HCT116 (cell line): ENCODE measurements around the gene HTRA3. TPM values are rescaled to one million over a fixed set of nuclear protein-coding genes. Genes with fewer than 3 reads are reported as not detected.

Source experiments
- ATAC-seq: fragments of 200-7000 bp; cut with Tn5 transposase; 2 replicates; pipeline ENCODE4 v1.9.1; 2020; ENCODE audit warnings: mild to moderate bottlenecking, moderate library complexity
- BruUV-seq: library from RNA; stranded (reverse); fragments of 400-500 nt; replicated peaks from 2 replicates; lab custom pipeline; 2021; lab: Mats Ljungman, UMichigan
- CTCF ChIA-PET: fragments of 300-600 bp; sonication (Branson Sonifier 250); formaldehyde crosslinking; loops from one replicate; lab custom pipeline; 2021; ENCODE audit warnings: antibody characterized with exemption; lab: Charles Lee
- POLR2A ChIA-PET: fragments of 300-600, 350-600 bp; sonication (Branson Sonifier 250); formaldehyde crosslinking; loops from one replicate; lab custom pipeline; 2021; ENCODE audit warnings: antibody characterized with exemption; lab: Charles Lee
- RAD21 ChIA-PET, 2 experiments: fragments of 300-600 bp; sonication (Branson Sonifier 250); formaldehyde crosslinking; loops; one replicate each; lab custom pipeline; 2023; ENCODE audit warnings: low total read pairs in 2 of 2; ENCODE audit not compliant: uncharacterized antibody in 2 of 2, unreplicated experiment in 2 of 2, low non-redundant PET in 1 of 2; lab: Charles Lee
- DNase-seq: peaks from one replicate; pipeline ENCODE4 v3.0.0-alpha.2; 2010; ENCODE audit warnings: low read depth, low spot score
- H2AFZ ChIP-seq: fragments of 200-600 bp; shearing (Covaris generic), sonication (generic); 2 replicates; pipeline ENCODE4 v1.6.1; 2017; ENCODE audit warnings: low read depth, mixed run types, mixed read lengths, antibody characterized with exemption, low read length; ENCODE audit not compliant: poor library complexity, severe bottlenecking
- H3K27ac ChIP-seq: 2 replicates; pipeline ENCODE4 v1.5.1; 2012; ENCODE audit warnings: low read depth, low read length
- H3K27me3 ChIP-seq: fragments of 200-600 bp; sonication (generic); 2 replicates; pipeline ENCODE4 v1.6.1; 2016; ENCODE audit warnings: mixed run types, low read length, mixed read lengths; ENCODE audit not compliant: insufficient read depth
- H3K36me3 ChIP-seq, 2 experiments: fragments of 200-500 bp in 1 of 2; fragments of 200-600 bp in 1 of 2; sonication (Bioruptor generic) in 1 of 2; sonication (generic) in 1 of 2; 2 replicates each; pipeline versions ENCODE4 v1.5.1 to v1.6.1; 2014 to 2016; ENCODE audit warnings: low read length in 2 of 2, inconsistent platforms in 1 of 2, mixed read lengths in 1 of 2, mixed run types in 1 of 2; ENCODE audit not compliant: insufficient read depth in 2 of 2, control insufficient read depth in 1 of 2
- H3K4me1 ChIP-seq, 2 experiments: fragments of 200-600 bp in 1 of 2; sonication (generic) in 1 of 2; 2 replicates each; pipeline versions ENCODE4 v1.5.1 to v1.6.1; 2012 to 2017; ENCODE audit warnings: low read length in 2 of 2, inconsistent platforms in 1 of 2, mild to moderate bottlenecking in 1 of 2, mixed read lengths in 1 of 2, mixed run types in 1 of 2, moderate library complexity in 1 of 2; ENCODE audit not compliant: insufficient read depth in 2 of 2, control insufficient read depth in 1 of 2
- H3K4me2 ChIP-seq: fragments of 200-600 bp; sonication (generic); 2 replicates; pipeline ENCODE4 v1.6.1; 2017; ENCODE audit warnings: mixed run types, low read length, mixed read lengths
- H3K4me3 ChIP-seq, 2 experiments: fragments of 200-600 bp in 1 of 2; sonication (generic) in 1 of 2; replicated peaks in 1 of 2; 2 replicates each; pipeline ENCODE4 v1.5.1; 2011 to 2016; ENCODE audit warnings: low read length in 2 of 2, control low read depth in 1 of 2, low read depth in 1 of 2, mild to moderate bottlenecking in 1 of 2, mixed read lengths in 1 of 2, mixed run types in 1 of 2
- H3K79me2 ChIP-seq: fragments of 200-600 bp; sonication (generic); 2 replicates; pipeline ENCODE4 v1.6.1; 2017; ENCODE audit warnings: mild to moderate bottlenecking, mixed run types, low read length, moderate library complexity, mixed read lengths; ENCODE audit not compliant: insufficient read depth
- H3K9ac ChIP-seq: fragments of 200-600 bp; sonication (generic); 2 replicates; pipeline ENCODE4 v1.6.1; 2016; ENCODE audit warnings: low read length, mixed read lengths
- H3K9me2 ChIP-seq: fragments of 200-600 bp; sonication (generic), shearing (Covaris generic); 2 replicates; pipeline ENCODE4 v1.6.1; 2017; ENCODE audit warnings: mixed run types, mild to moderate bottlenecking, moderate library complexity; ENCODE audit not compliant: insufficient read depth
- H3K9me3 ChIP-seq, 2 experiments: fragments of 200-500 bp in 1 of 2; fragments of 200-600 bp in 1 of 2; sonication (Bioruptor generic) in 1 of 2; sonication (generic) in 1 of 2; 2 replicates each; pipeline ENCODE4 v1.6.1; 2014 to 2017; ENCODE audit warnings: low read length in 2 of 2, mixed read lengths in 2 of 2, inconsistent platforms in 1 of 2, low read depth in 1 of 2, mild to moderate bottlenecking in 1 of 2, mixed run types in 1 of 2, moderate library complexity in 1 of 2; ENCODE audit not compliant: control insufficient read depth in 1 of 2, insufficient read depth in 1 of 2
- H4K20me1 ChIP-seq: fragments of 200-600 bp; sonication (generic), shearing (Covaris generic); 2 replicates; pipeline ENCODE4 v1.6.1; 2017; ENCODE audit warnings: mixed run types, mild to moderate bottlenecking, moderate library complexity; ENCODE audit not compliant: insufficient read depth
- ATF3 ChIP-seq: IDR thresholded peaks from 2 replicates; pipeline ENCODE4 v1.6.1; 2012
- EZH2phosphoT487 ChIP-seq: fragments of 200-600 bp; IDR thresholded peaks from 2 replicates; pipeline ENCODE4 v1.6.1; 2018; ENCODE audit warnings: antibody characterized with exemption, borderline replicate concordance
- FOSL1 ChIP-seq: IDR thresholded peaks from 2 replicates; pipeline ENCODE4 v1.6.1; 2012; ENCODE audit warnings: low read depth
- POLR2AphosphoS5 ChIP-seq: IDR thresholded peaks from 2 replicates; pipeline ENCODE4 v1.6.1; 2011; ENCODE audit warnings: mild to moderate bottlenecking, low read depth, low read length, moderate library complexity
- SIN3A ChIP-seq: IDR thresholded peaks from 2 replicates; pipeline ENCODE4 v1.6.1; 2012; ENCODE audit warnings: low read depth
- SP1 ChIP-seq: IDR thresholded peaks from 2 replicates; pipeline ENCODE4 v1.6.1; 2012; ENCODE audit warnings: low read depth
- ZFX ChIP-seq: fragments of 450-650 bp; IDR thresholded peaks from 2 replicates; pipeline ENCODE4 v1.6.1; 2017
- ZNF274 ChIP-seq: fragments of 200-500 bp; sonication (Bioruptor generic); IDR thresholded peaks from 2 replicates; pipeline ENCODE4 v1.6.1; 2014; ENCODE audit warnings: mild to moderate bottlenecking, low read depth, low read length, inconsistent platforms
- intact Hi-C: fragments of 100-400 bp; cut with micrococcal nuclease; formaldehyde crosslinking; loops from 2 replicates; pipeline ENCODE4 v1.10.0; 2022
- total RNA-seq: library from RNA; stranded (reverse); gene quantifications from one replicate; pipeline ENCODE4 v1.2.1, GENCODE V29; 2021; ENCODE audit not compliant: unreplicated experiment
- TF ChIP-seq, protein P1 (sequence below), 3 experiments: fragments of 200-600 bp in 1 of 3; sonication (generic) in 1 of 3; IDR thresholded peaks in 2 of 3; conservative IDR thresholded peaks in 1 of 3; 2 replicates each; pipeline ENCODE4 v1.5.1; 2012 to 2017; ENCODE audit warnings: low read depth in 2 of 3, low read length in 2 of 3, antibody characterized with exemption in 1 of 3, borderline replicate concordance in 1 of 3, control low read depth in 1 of 3, mild to moderate bottlenecking in 1 of 3, mixed read lengths in 1 of 3, mixed run types in 1 of 3, moderate library complexity in 1 of 3; ENCODE audit not compliant: insufficient read depth in 1 of 3

The HTRA3 gene
- total RNA-seq, 1 experiment from 2014 or later = not detected

DNA sequence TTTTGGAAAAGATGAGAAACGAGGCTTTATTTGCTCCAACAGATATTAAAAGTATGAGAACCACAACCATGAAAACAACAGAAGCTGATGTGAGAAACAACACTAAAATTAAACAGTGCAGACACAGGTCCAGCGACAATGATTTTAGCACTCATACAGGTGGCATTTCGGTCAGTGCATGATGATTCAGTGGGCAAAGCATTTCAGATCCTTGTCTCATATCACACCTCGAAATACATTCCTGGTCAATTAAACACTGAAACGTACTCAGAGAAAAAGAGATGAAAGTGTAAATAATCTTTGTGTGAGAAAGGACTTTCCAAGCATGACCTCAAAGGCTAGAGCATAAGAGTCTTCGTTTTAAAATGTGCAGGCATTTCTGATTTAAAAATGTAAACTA, 85.8 kb downstream of the HTRA3 start (continued):
- no peak for TF ChIP-seq ZFX
- TF ChIP-seq, protein P1, sequence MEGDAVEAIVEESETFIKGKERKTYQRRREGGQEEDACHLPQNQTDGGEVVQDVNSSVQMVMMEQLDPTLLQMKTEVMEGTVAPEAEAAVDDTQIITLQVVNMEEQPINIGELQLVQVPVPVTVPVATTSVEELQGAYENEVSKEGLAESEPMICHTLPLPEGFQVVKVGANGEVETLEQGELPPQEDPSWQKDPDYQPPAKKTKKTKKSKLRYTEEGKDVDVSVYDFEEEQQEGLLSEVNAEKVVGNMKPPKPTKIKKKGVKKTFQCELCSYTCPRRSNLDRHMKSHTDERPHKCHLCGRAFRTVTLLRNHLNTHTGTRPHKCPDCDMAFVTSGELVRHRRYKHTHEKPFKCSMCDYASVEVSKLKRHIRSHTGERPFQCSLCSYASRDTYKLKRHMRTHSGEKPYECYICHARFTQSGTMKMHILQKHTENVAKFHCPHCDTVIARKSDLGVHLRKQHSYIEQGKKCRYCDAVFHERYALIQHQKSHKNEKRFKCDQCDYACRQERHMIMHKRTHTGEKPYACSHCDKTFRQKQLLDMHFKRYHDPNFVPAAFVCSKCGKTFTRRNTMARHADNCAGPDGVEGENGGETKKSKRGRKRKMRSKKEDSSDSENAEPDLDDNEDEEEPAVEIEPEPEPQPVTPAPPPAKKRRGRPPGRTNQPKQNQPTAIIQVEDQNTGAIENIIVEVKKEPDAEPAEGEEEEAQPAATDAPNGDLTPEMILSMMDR (IDR thresholded peaks at IDR 0.05 in 2 of 3, conservative IDR thresholded peaks at IDR 0.05 in 1 of 3; ENCODE audit: borderline replicate concordance in 1 of 3, insufficient read depth in 1 of 3, low read depth in 2 of 3, low read length in 2 of 3) = no peak
- TF ChIP-seq SP1 = no peak
- no peak for TF ChIP-seq POLR2AphosphoS5
- TF ChIP-seq FOSL1 = no peak
- no peak for TF ChIP-seq SIN3A
- TF ChIP-seq, all 23 proteins: peak for 0

DNA sequence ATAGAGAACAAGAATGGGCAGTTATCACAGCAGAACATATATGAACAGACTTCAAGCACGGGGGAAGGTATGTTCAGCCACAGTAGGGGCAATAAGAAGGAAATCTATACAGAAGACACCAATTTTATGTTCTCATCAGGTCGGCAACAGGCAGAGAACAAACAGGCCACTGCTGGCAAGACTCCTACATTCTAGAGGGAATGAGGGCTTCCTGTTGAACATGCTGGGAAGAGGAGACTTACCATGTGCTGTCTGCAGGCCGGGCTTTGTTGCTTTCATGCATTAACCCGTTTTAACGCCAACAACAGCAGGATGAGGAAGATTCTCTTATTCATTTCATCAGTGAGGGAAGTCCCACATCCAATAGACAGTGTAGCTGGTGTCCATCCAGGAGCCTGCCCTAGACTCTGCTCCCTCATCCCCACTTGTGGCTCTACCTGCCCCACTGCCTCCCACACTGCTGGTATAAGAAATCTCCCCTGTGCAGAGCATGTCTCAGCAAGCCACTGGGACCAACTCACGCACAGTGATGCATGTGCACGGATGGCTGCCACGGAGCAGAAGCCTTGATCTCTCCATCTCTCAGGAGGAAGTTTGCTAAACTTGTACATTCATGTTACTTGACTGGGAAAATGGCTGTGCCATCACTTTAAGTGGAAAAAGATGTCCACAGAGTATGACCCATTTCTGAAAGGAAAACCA, 86.5 kb downstream of the HTRA3 start:
- Histone ChIP-seq H2AFZ (no peak overlapping the region), H3K9me2 (no peaks in the 10 kb centered on the region), H3K4me1 (peaks cover 0 to 19% of the 10 kb centered on the region in 2 experiments; a peak in 2 of 4 replicates), H4K20me1 (no peaks in the 10 kb centered on the region), H3K36me3 (no peaks in the 10 kb centered on the region), H3K79me2 (no peaks in the 10 kb centered on the region), H3K27ac (no peak overlapping the region), H3K9me3 (no peaks in the 10 kb centered on the region), H3K4me3 (no peak overlapping the region), H3K9ac (no peak overlapping the region), H3K27me3 (no peaks in the 10 kb centered on the region), H3K4me2 (no peak overlapping the region)
- POLR2A ChIA-PET = no interaction called here
- CTCF ChIA-PET = no interaction called here
- intact Hi-C loops = no loop called here
- TF ChIP-seq ZNF274 (no peak), ATF3 (no peak), POLR2AphosphoS5 (no peak), EZH2phosphoT487 (no peak), SP1 (no peak)
- ATAC-seq (no peak), DNase-seq (no peak)
- RAD21 ChIA-PET = no interaction called here
- BruUV-seq = no TSS peak

Other genes with a start within 250 kb of the HTRA3 start
- gene ABLIM2, start 110.9 kb upstream of the HTRA3 start, total RNA-seq = 6.1 TPM
- 12.5 TPM for gene SH3TC1, start 70.5 kb upstream of the HTRA3 start, total RNA-seq
- 16.9 TPM for gene ACOX3, start 171.0 kb downstream of the HTRA3 start, total RNA-seq
- gene TRMT44, start 171.0 kb downstream of the HTRA3 start, total RNA-seq = 25.8 TPM